Stimulated activated CD8-positive, alpha-beta memory T cell treated with anti-CD3 and anti-CD28 coated beads, Interleukin-7, amount 100 ng/mL, for 4 hours (primary cell): ENCODE measurements around the gene PFDN6.

Source experiments
- DNase-seq, 2 donors: peaks; one replicate each; pipeline ENCODE4 v3.0.0-alpha.2; 2020; ENCODE audit warnings: low read depth in 2 of 2

The PFDN6 gene

DNA sequence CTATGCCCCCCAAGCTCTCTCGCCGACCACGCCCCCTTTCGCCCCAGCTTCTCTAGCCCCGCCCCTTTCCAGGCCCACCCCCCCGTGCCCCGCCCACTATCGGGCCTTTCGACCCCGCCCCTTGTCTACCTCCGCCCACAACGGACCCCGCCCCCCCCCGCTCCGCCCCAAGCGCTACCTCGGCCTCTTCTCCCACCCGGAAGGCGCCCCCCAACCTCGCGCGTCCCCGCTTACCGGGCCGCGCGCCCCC lies 27.9 kb downstream of the PFDN6 start:
- DNase-seq = no peak

DNA sequence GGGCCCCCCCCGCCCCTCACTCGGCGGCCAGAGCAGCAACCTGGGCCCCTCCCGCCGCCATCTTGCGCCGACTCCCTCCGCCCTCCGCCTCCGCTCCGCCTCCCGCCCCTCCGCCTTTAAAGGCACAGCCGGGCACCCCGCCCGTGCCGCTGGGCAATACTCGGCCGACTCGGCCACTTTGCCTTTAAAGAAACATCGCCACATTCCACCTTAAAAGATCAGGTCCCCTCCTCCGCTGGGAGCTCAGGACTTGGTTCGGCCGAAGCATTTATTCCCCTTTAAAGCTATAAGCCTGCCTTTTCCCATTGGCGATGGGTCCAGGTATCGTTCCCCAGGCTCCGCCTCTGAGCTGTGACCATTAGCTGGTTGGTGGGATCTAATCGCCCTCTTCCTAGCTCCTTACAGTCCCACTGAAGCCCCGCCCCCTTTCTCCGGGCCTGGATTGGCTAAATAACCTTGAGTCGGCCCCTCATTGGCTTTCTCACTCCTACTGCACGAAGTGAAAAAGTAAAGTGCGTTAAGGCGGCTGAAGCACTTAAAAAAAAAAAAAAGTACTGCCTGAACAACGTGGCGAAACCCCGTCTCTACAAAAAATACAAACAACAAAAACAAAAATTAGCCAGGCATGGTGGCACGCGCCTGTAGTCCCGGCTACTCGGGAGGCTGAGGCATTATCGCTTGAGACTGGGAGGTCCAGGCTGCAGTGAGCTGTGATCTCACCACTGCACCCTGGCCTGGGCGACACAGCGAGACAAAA lies 28.4 kb downstream of the PFDN6 start, which contains the start of gene ZBTB22:
Gene ZBTB22, minus strand, starts transcription at position 76 of the 757 bp plus-strand sequence. CDS start 828 bp downstream, outside the sequence.
- DNase-seq = peak; percentile 92

GRCh38 chr6:33318426-33319073 lies 29.1 kb downstream of the PFDN6 start:
- DNase-seq = no peak

DNA sequence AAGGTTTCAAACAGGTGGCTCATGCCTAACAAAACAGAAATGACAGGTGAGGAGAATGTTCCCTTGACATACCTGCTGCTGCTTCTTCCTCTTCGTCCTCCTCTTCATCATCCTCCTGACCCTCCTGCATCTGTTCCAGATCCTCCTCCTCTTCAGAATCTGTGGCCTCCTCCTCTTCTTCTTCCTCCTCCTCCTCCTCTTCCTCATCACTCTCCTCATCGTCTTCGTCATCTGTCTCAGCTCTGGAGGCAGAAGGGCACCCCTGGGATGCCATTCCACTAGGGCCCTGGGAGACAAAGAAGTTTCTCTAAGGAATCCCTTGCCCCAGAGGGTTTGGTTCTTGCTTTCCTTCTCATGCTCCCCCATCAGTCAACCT lies 30.5 kb downstream of the PFDN6 start:
- DNase-seq = no peak

- no peak for DNase-seq
Observed at GRCh38 chr6:33320315-33321181, 31.1 kb downstream of the PFDN6 start.

- no peak for DNase-seq
Observed at GRCh38 chr6:33321227-33321626, 31.8 kb downstream of the PFDN6 start.

GRCh38 chr6:33323623-33323948 lies 34.2 kb downstream of the PFDN6 start:
- no peak for DNase-seq

- DNase-seq = no peak
Observed at GRCh38 chr6:33324125-33324524, 34.7 kb downstream of the PFDN6 start.

DNA sequence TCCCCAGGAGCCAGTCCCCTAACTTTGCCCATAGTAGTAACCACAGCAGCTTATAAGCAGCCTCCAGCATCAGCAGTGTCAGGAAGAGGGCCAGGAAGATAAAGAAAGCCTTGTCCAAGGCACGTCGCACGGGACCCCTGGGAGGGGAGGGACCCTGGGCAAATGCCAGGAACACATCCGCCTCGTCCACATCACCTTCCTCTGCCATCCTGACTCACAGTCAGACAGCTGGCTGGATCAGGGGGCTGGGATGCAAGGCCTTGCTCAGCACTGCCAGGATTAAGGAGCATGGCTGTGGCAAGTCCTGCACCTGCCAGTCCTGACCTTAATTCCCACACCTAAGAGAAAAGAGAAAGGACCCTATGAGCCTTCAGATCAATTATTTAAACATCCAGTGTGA lies 39.7 kb downstream of the PFDN6 start:
- DNase-seq = no peak

- DNase-seq = no peak
Observed at GRCh38 chr6:33330736-33331135, 41.3 kb downstream of the PFDN6 start.

DNA sequence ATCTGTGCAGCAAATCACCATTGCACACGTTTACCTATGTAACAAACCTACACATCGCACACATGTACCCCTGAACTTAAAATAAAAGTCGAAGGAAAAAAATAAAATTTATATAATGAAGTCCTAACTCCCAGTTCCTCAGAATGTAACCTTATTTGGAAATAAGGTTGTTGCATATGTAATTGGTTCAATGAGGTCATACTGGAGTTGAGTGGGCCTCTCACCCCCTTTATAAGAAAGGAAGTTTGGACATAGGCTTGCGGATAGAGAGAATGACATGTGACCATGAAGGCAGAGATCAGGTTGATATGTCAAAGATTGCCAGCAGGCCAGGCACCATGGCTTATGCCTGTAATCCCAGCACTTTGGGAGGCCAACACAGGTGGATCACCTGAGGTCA lies 44.3 kb downstream of the PFDN6 start:
- DNase-seq = no peak

GRCh38 chr6:33335916-33336315 lies 46.5 kb downstream of the PFDN6 start:
- DNase-seq = no peak

DNA sequence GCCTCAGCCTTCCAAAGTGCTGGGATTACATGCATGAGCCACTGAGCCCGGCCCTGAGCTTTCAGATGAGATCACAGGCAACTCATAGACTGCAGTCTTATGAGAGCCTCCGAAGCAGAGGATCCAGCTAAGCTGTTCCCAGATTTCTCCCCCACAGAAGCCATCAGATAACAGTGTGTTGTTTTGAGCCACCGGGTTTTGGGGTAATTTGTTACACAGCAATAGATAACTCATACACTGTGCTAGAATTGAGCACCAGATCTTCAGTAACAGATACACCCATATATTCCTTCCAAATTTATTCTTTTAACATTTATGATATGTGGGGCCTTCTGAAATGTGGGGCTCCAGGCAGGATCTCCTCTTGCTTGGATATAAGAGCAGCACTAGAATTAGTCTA lies 47.1 kb downstream of the PFDN6 start:
- no peak for DNase-seq

- DNase-seq = no peak
Observed at GRCh38 chr6:33339193-33339592, 49.8 kb downstream of the PFDN6 start.
